OCI-LY7 (cell line): Measurements from ENCODE around the gene SERPINA3.

ENCODE experiments used
- CTCF ChIP-seq: fragments of 200-600 bp; sonication (generic); conservative IDR thresholded peaks from 2 replicates; pipeline ENCODE4 v1.5.1; 2014; ENCODE audit warnings: mild to moderate bottlenecking, antibody characterized with exemption, low read length, moderate library complexity, mixed read lengths
- EZH2phosphoT487 ChIP-seq: fragments of 200-600 bp; sonication (generic); IDR thresholded peaks from 2 replicates; pipeline ENCODE4 v1.6.1; 2018; ENCODE audit warnings: low read depth, borderline replicate concordance, mild to moderate bottlenecking, mixed run types, antibody characterized with exemption, low read length, moderate library complexity, mixed read lengths

DNA sequence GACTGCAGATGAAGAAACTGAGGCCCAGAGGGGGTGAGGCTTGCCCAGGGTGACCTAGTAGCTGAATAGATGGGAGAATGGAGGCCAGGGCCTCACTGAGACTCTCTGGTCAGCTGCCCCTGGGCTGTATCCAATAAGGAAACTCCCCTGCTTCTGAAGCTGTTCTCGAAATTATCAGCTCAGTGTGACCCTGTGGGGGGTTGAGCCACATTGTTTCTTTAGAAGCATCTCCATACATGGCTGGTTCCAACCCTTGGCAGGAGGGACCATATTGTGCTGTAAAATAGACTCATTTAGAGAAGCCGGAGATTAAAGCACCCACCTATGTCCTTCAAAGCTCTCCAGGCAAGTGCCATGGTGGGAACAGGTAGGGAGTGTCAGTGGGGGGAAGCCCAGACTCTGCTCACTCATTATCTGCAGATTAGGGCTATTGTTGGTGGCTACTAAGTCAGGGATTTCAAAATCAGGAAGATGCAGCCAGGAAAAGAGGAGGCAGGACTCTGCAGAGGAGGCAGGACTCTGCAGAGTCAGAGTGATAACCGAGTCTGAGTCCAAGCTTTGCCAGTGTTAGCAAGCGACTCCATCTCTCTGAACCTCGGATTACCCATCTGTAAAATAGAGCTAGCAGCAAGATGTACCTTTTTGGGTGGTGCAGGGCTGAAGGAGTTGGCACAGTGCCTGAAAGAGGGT, 27.5 kb upstream of the SERPINA3 start:
- TF ChIP-seq CTCF = no peak
- TF ChIP-seq EZH2phosphoT487 = no peak
